HEK293 (cell line): ENCODE data around the gene MAGI2.

Experiments
- YY1 ChIP-seq: fragments of 450-650 bp; formaldehyde crosslinking; IDR thresholded peaks from 2 replicates; pipeline ENCODE4 v1.5.1; 2018; ENCODE audit warnings: missing biosample characterization, missing genetic modification characterization
- ZNF184 ChIP-seq: fragments of 450-650 bp; IDR thresholded peaks from 2 replicates; pipeline ENCODE4 v1.5.1; 2018; ENCODE audit warnings: missing biosample characterization, mild to moderate bottlenecking, missing genetic modification characterization
- ZNF239 ChIP-seq: fragments of 450-650 bp; formaldehyde crosslinking; IDR thresholded peaks from 2 replicates; pipeline ENCODE4 v1.5.1; 2016; ENCODE audit warnings: missing biosample characterization, missing genetic modification characterization
- ZNF24 ChIP-seq: fragments of 450-650 bp; formaldehyde crosslinking; IDR thresholded peaks from 2 replicates; pipeline ENCODE4 v1.5.1; 2016; ENCODE audit warnings: missing biosample characterization, missing genetic modification characterization
- ZNF558 ChIP-seq: fragments of 450-650 bp; formaldehyde crosslinking; IDR thresholded peaks from 2 replicates; pipeline ENCODE4 v1.5.1; 2016; ENCODE audit warnings: missing biosample characterization, missing genetic modification characterization
- ZNF654 ChIP-seq: fragments of 450-650 bp; formaldehyde crosslinking; IDR thresholded peaks from 2 replicates; pipeline ENCODE4 v1.5.1; 2016; ENCODE audit warnings: low read depth, missing biosample characterization, missing genetic modification characterization
- ZNF670 ChIP-seq: fragments of 450-650 bp; formaldehyde crosslinking; IDR thresholded peaks from 2 replicates; pipeline ENCODE4 v1.5.1; 2016; ENCODE audit warnings: missing biosample characterization, missing genetic modification characterization, low read depth
- TF ChIP-seq, protein P1 (sequence below): fragments of 450-650 bp; formaldehyde crosslinking; IDR thresholded peaks from 2 replicates; pipeline ENCODE4 v1.5.1; 2016; ENCODE audit warnings: missing biosample characterization, missing genetic modification characterization
- TF ChIP-seq, protein P2 (sequence below): fragments of 450-650 bp; formaldehyde crosslinking; IDR thresholded peaks from 2 replicates; pipeline ENCODE4 v1.5.1; 2016; ENCODE audit warnings: missing biosample characterization, missing genetic modification characterization
- TF ChIP-seq, protein P3 (sequence below): fragments of 450-650 bp; formaldehyde crosslinking; IDR thresholded peaks from 2 replicates; pipeline ENCODE4 v1.5.1; 2016; ENCODE audit warnings: missing biosample characterization, missing genetic modification characterization, low read depth
- TF ChIP-seq, protein P4 (sequence below): fragments of 450-650 bp; formaldehyde crosslinking; IDR thresholded peaks from 2 replicates; pipeline ENCODE4 v1.5.1; 2016; ENCODE audit warnings: missing biosample characterization, missing genetic modification characterization
- TF ChIP-seq, protein P5 (sequence below): fragments of 450-650 bp; formaldehyde crosslinking; IDR thresholded peaks from 2 replicates; pipeline ENCODE4 v1.5.1; 2016; ENCODE audit warnings: missing biosample characterization, missing genetic modification characterization
- TF ChIP-seq, protein P6 (sequence below): fragments of 450-650 bp; formaldehyde crosslinking; IDR thresholded peaks from 2 replicates; pipeline ENCODE4 v1.5.1; 2016; ENCODE audit warnings: missing biosample characterization, missing genetic modification characterization
- TF ChIP-seq, protein P7 (sequence below): fragments of 450-650 bp; formaldehyde crosslinking; IDR thresholded peaks from 2 replicates; pipeline ENCODE4 v1.5.1; 2016; ENCODE audit warnings: missing biosample characterization, missing genetic modification characterization

DNA sequence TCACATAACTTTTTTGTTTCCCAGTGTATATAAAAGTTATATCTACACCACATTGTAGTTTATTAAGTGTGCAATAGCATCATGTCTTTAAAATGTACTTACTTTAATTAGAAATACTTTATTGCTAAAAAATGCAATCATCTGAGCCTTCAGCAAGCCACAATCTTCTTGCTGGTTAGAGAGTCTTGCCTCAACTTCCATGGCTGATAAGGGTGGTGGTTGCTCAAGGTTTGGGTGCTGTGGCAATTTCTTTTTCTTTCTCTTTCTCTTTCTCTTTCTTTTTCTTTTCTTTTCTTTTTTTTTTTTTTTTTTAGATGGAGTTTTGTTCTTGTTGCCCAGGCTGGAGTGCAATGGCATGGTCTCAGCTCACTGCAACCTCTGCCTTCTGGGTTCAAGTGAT lies 360.0 kb downstream of the MAGI2 start:
- TF ChIP-seq, protein P1, sequence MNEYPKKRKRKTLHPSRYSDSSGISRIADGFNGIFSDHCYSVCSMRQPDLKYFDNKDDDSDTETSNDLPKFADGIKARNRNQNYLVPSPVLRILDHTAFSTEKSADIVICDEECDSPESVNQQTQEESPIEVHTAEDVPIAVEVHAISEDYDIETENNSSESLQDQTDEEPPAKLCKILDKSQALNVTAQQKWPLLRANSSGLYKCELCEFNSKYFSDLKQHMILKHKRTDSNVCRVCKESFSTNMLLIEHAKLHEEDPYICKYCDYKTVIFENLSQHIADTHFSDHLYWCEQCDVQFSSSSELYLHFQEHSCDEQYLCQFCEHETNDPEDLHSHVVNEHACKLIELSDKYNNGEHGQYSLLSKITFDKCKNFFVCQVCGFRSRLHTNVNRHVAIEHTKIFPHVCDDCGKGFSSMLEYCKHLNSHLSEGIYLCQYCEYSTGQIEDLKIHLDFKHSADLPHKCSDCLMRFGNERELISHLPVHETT: no peak
- TF ChIP-seq ZNF24 (tag by site-specific recombination) (no peak), ZNF654 (tag by site-specific recombination) (no peak), ZNF239 (tag by site-specific recombination) (no peak), ZNF670 (tag by site-specific recombination) (no peak), ZNF184 (tag by site-specific recombination) (no peak), YY1 (no peak), ZNF558 (tag by site-specific recombination) (no peak)
- TF ChIP-seq, protein P2, sequence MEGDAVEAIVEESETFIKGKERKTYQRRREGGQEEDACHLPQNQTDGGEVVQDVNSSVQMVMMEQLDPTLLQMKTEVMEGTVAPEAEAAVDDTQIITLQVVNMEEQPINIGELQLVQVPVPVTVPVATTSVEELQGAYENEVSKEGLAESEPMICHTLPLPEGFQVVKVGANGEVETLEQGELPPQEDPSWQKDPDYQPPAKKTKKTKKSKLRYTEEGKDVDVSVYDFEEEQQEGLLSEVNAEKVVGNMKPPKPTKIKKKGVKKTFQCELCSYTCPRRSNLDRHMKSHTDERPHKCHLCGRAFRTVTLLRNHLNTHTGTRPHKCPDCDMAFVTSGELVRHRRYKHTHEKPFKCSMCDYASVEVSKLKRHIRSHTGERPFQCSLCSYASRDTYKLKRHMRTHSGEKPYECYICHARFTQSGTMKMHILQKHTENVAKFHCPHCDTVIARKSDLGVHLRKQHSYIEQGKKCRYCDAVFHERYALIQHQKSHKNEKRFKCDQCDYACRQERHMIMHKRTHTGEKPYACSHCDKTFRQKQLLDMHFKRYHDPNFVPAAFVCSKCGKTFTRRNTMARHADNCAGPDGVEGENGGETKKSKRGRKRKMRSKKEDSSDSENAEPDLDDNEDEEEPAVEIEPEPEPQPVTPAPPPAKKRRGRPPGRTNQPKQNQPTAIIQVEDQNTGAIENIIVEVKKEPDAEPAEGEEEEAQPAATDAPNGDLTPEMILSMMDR (tag by site-specific recombination): no peak
- TF ChIP-seq, protein P3, sequence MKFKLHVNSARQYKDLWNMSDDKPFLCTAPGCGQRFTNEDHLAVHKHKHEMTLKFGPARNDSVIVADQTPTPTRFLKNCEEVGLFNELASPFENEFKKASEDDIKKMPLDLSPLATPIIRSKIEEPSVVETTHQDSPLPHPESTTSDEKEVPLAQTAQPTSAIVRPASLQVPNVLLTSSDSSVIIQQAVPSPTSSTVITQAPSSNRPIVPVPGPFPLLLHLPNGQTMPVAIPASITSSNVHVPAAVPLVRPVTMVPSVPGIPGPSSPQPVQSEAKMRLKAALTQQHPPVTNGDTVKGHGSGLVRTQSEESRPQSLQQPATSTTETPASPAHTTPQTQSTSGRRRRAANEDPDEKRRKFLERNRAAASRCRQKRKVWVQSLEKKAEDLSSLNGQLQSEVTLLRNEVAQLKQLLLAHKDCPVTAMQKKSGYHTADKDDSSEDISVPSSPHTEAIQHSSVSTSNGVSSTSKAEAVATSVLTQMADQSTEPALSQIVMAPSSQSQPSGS (tag by site-specific recombination): no peak
- TF ChIP-seq, protein P4, sequence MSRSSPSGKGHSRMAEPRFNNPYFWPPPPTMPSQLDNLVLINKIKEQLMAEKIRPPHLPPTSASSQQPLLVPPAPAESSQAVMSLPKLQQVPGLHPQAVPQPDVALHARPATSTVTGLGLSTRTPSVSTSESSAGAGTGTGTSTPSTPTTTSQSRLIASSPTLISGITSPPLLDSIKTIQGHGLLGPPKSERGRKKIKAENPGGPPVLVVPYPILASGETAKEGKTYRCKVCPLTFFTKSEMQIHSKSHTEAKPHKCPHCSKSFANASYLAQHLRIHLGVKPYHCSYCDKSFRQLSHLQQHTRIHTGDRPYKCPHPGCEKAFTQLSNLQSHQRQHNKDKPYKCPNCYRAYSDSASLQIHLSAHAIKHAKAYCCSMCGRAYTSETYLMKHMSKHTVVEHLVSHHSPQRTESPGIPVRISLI (tag by site-specific recombination): no peak
- TF ChIP-seq, protein P5, sequence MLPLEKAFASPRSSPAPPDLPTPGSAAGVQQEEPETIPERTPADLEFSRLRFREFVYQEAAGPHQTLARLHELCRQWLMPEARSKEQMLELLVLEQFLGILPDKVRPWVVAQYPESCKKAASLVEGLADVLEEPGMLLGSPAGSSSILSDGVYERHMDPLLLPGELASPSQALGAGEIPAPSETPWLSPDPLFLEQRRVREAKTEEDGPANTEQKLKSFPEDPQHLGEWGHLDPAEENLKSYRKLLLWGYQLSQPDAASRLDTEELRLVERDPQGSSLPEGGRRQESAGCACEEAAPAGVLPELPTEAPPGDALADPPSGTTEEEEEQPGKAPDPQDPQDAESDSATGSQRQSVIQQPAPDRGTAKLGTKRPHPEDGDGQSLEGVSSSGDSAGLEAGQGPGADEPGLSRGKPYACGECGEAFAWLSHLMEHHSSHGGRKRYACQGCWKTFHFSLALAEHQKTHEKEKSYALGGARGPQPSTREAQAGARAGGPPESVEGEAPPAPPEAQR (tag by site-specific recombination): no peak
- TF ChIP-seq, protein P6, sequence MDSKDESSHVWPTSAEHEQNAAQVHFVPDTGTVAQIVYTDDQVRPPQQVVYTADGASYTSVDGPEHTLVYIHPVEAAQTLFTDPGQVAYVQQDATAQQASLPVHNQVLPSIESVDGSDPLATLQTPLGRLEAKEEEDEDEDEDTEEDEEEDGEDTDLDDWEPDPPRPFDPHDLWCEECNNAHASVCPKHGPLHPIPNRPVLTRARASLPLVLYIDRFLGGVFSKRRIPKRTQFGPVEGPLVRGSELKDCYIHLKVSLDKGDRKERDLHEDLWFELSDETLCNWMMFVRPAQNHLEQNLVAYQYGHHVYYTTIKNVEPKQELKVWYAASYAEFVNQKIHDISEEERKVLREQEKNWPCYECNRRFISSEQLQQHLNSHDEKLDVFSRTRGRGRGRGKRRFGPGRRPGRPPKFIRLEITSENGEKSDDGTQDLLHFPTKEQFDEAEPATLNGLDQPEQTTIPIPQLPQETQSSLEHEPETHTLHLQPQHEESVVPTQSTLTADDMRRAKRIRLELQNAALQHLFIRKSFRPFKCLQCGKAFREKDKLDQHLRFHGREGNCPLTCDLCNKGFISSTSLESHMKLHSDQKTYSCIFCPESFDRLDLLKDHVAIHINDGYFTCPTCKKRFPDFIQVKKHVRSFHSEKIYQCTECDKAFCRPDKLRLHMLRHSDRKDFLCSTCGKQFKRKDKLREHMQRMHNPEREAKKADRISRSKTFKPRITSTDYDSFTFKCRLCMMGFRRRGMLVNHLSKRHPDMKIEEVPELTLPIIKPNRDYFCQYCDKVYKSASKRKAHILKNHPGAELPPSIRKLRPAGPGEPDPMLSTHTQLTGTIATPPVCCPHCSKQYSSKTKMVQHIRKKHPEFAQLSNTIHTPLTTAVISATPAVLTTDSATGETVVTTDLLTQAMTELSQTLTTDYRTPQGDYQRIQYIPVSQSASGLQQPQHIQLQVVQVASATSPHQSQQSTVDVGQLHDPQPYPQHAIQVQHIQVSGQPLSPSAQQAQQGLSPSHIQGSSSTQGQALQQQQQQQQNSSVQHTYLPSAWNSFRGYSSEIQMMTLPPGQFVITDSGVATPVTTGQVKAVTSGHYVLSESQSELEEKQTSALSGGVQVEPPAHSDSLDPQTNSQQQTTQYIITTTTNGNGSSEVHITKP (tag by site-specific recombination): no peak
- TF ChIP-seq, protein P7, sequence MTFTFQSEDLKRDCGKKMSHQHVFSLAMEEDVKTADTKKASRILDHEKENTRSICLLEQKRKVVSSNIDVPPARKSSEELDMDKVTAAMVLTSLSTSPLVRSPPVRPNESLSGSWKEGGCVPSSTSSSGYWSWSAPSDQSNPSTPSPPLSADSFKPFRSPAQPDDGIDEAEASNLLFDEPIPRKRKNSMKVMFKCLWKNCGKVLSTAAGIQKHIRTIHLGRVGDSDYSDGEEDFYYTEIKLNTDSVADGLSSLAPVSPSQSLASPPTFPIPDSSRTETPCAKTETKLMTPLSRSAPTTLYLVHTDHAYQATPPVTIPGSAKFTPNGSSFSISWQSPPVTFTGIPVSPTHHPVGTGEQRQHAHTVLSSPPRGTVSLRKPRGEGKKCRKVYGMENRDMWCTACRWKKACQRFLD (tag by site-specific recombination): no peak
